ENCODE results near the gene UBA1. TPM values are rescaled to one million over a fixed set of nuclear protein-coding genes. Genes with fewer than 3 reads are reported as not detected.

UBA1 gene
- total RNA-seq: 100 to 1,000 TPM; 236 to 281 (median 254) TPM

- Mint-ChIP-seq H3K36me3 (ENCODE audit: insufficient read depth) (peaks cover 10% of the 10 kb centered on the region), H3K4me1 (ENCODE audit: low read depth) (peaks cover 58% of the 10 kb centered on the region), H3K9me3 (no peaks in the 10 kb centered on the region), H3K4me3 (peak within 1 kb of the TSS; percentile 89), H3K27me3 (ENCODE audit: low read depth) (no peaks in the 10 kb centered on the region)
- peak; percentile 97 for DNase-seq
- ATAC-seq: peak; percentile 70 to 81
Measured at GRCh38 chrX:47193475-47194193, at the start of gene UBA1. UBA1 (plus strand) TSS chrX:47193829; CDS start chrX:47198803, 4,974 bp downstream.

GRCh38 chrX:47143894-47144625, 49.6 kb upstream of the UBA1 start:
- H3K36me3 Mint-ChIP-seq (ENCODE audit: insufficient read depth): peaks cover 15% of the 10 kb centered on the region
- peak in 1 of 2 donors; percentile 3 for ATAC-seq
- H3K4me3 Mint-ChIP-seq: peak overlapping the region; percentile 99
- no peaks in the 10 kb centered on the region for H3K9me3 Mint-ChIP-seq
- H3K27me3 Mint-ChIP-seq (ENCODE audit: low read depth): no peaks in the 10 kb centered on the region
- H3K4me1 Mint-ChIP-seq (ENCODE audit: low read depth): peaks cover 23% of the 10 kb centered on the region
- DNase-seq: peak; percentile 5

- peaks cover 11% of the 10 kb centered on the region for H3K36me3 Mint-ChIP-seq (ENCODE audit: insufficient read depth)
- peak; percentile 82 for DNase-seq
- H3K27me3 Mint-ChIP-seq (ENCODE audit: low read depth): no peaks in the 10 kb centered on the region
- no peaks in the 10 kb centered on the region for H3K9me3 Mint-ChIP-seq
- peak within 1 kb of the TSS; percentile 99 for H3K4me3 Mint-ChIP-seq
- ATAC-seq: peak; percentile 92
- peaks cover 24% of the 10 kb centered on the region for H3K4me1 Mint-ChIP-seq (ENCODE audit: low read depth)
Measured at GRCh38 chrX:47144626-47145394, 48.8 kb upstream of the UBA1 start, which contains the start of the genes NDUFB11 and RBM10. NDUFB11 (minus strand) TSS chrX:47144702; CDS start chrX:47144679, 23 bp downstream. RBM10 (plus strand) TSS chrX:47145221; CDS start chrX:47147482, 2,261 bp downstream.

DNA sequence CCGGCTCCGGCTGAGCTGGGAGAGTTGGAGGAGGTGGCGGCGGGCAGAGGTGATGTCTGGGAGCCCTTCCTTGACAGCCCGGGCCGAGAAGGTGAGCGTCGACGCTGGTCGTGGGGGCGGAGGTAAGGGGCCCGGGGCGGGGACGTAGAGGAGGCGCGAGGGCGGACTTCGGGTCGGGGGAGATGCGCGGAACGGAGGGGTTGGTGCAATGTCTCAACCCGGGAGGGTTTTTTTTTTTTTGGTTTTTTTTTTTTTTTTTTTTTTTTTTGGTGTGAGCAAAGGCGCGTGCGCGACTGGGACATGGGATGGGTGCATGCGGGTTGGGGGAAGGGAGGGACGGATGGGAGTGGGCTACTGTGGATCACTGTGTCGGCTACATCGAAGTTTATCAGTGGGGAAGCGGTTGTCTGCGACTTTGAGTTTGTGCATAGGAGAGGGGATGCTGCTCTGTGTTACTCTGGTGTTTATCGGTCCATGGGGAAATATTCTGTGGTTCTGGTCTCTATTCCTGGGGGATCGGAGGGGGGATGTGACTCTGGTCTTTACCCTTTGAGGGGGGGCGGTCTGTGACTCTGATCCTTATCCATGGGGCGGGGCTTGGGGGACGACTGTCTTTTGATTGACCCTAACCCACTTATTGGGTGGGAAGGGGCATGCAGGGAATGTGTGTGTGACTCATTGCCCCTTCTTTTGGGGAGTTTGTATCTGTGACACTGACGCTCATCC, 48.1 kb upstream of the UBA1 start:
- ATAC-seq (peak; percentile 13 to 17), DNase-seq (no peak)
- Mint-ChIP-seq H3K9me3 (no peaks in the 10 kb centered on the region), H3K4me1 (ENCODE audit: low read depth) (peaks cover 24% of the 10 kb centered on the region), H3K4me3 (peak overlapping the region; percentile 99), H3K36me3 (ENCODE audit: insufficient read depth) (peaks cover 13% of the 10 kb centered on the region), H3K27me3 (ENCODE audit: low read depth) (no peaks in the 10 kb centered on the region)

GRCh38 chrX:47146121-47146935, 47.3 kb upstream of the UBA1 start:
- no peak for ATAC-seq
- Mint-ChIP-seq H3K9me3 (no peaks in the 10 kb centered on the region), H3K4me3 (peak overlapping the region; percentile 99), H3K4me1 (ENCODE audit: low read depth) (peaks cover 24% of the 10 kb centered on the region), H3K27me3 (ENCODE audit: low read depth) (no peaks in the 10 kb centered on the region), H3K36me3 (ENCODE audit: insufficient read depth) (peaks cover 13% of the 10 kb centered on the region)
- no peak for DNase-seq

- ATAC-seq: no peak
- peaks cover 12% of the 10 kb centered on the region for H3K36me3 Mint-ChIP-seq (ENCODE audit: insufficient read depth)
- H3K27me3 Mint-ChIP-seq (ENCODE audit: low read depth): no peaks in the 10 kb centered on the region
- peak overlapping the region; percentile 99 for H3K4me3 Mint-ChIP-seq
- H3K9me3 Mint-ChIP-seq: no peaks in the 10 kb centered on the region
- H3K4me1 Mint-ChIP-seq (ENCODE audit: low read depth): peaks cover 24% of the 10 kb centered on the region
- DNase-seq: no peak
Measured at GRCh38 chrX:47146936-47147859, 46.4 kb upstream of the UBA1 start.

- peaks cover 5% of the 10 kb centered on the region for H3K36me3 Mint-ChIP-seq (ENCODE audit: insufficient read depth)
- no peak overlapping the region for H3K4me3 Mint-ChIP-seq
- DNase-seq (no peak), ATAC-seq (no peak)
- peaks cover 19% of the 10 kb centered on the region for H3K4me1 Mint-ChIP-seq (ENCODE audit: low read depth)
- no peaks in the 10 kb centered on the region for H3K27me3 Mint-ChIP-seq (ENCODE audit: low read depth)
- no peaks in the 10 kb centered on the region for H3K9me3 Mint-ChIP-seq
Measured at GRCh38 chrX:47148946-47149345, 44.7 kb upstream of the UBA1 start.

DNA sequence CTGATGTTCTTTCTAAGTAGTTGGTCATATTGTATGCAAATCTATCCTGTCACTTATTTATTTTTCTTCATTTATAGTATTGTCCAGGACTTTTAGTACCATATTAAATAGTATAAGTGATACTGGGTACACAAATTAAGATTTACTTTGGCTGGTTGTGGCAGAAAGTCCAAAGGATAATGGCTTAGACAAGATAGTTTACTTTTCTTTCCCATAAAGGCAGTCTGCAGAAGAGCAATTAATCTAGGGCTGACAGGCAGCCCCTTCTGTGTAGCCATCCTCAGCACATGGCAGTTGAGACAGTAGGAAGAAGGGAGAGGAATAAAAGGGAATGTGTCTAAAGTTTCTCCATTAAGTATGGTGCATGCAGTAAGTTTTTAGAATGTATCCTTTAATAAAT, 42.2 kb upstream of the UBA1 start:
- peaks cover 5% of the 10 kb centered on the region for H3K36me3 Mint-ChIP-seq (ENCODE audit: insufficient read depth)
- H3K27me3 Mint-ChIP-seq (ENCODE audit: low read depth): no peaks in the 10 kb centered on the region
- peaks cover 16% of the 10 kb centered on the region for H3K4me1 Mint-ChIP-seq (ENCODE audit: low read depth)
- no peaks in the 10 kb centered on the region for H3K9me3 Mint-ChIP-seq
- ATAC-seq: no peak
- no peak overlapping the region for H3K4me3 Mint-ChIP-seq
- no peak for DNase-seq

GRCh38 chrX:47156611-47157520, 36.8 kb upstream of the UBA1 start:
- H3K4me1 Mint-ChIP-seq (ENCODE audit: low read depth): peaks cover 7% of the 10 kb centered on the region
- H3K9me3 Mint-ChIP-seq: no peaks in the 10 kb centered on the region
- DNase-seq (no peak), ATAC-seq (no peak)
- H3K36me3 Mint-ChIP-seq (ENCODE audit: insufficient read depth): peaks cover 3% of the 10 kb centered on the region
- H3K4me3 Mint-ChIP-seq: no peak overlapping the region
- H3K27me3 Mint-ChIP-seq (ENCODE audit: low read depth): no peaks in the 10 kb centered on the region

GRCh38 chrX:47158131-47158530, 35.5 kb upstream of the UBA1 start:
- Mint-ChIP-seq H3K27me3 (ENCODE audit: low read depth) (no peaks in the 10 kb centered on the region), H3K4me3 (no peak overlapping the region), H3K9me3 (no peaks in the 10 kb centered on the region), H3K4me1 (ENCODE audit: low read depth) (peaks cover 7% of the 10 kb centered on the region), H3K36me3 (ENCODE audit: insufficient read depth) (peaks cover 6% of the 10 kb centered on the region)
- ATAC-seq (no peak), DNase-seq (no peak)

- no peaks in the 10 kb centered on the region for H3K27me3 Mint-ChIP-seq (ENCODE audit: low read depth)
- H3K36me3 Mint-ChIP-seq (ENCODE audit: insufficient read depth): peaks cover 6% of the 10 kb centered on the region
- H3K9me3 Mint-ChIP-seq: no peaks in the 10 kb centered on the region
- H3K4me3 Mint-ChIP-seq: no peak overlapping the region
- DNase-seq (no peak), ATAC-seq (no peak)
- peaks cover 7% of the 10 kb centered on the region for H3K4me1 Mint-ChIP-seq (ENCODE audit: low read depth)
Measured at GRCh38 chrX:47158781-47159180, 34.8 kb upstream of the UBA1 start.

DNA sequence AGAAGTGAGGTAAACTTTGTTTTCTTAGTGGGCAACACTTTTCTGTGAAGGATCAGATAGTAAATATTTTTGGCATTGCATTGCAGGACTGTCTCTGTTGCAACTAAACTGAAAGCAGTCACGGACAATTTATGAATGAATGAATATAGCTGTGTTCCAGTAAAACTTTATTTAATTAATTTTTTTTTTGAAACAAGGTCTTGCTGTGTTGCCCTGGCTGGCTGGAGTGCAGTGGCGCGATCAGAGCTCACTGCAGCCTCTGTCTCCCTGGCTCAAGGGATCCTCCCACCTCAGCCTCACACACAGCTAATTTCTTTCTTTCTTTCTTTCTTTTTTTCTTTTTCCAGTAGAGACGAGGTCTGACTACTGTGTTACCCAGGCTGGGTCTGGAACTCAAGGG, 32.8 kb upstream of the UBA1 start:
- Mint-ChIP-seq H3K4me1 (ENCODE audit: low read depth) (peaks cover 7% of the 10 kb centered on the region), H3K9me3 (no peaks in the 10 kb centered on the region), H3K4me3 (no peak overlapping the region), H3K27me3 (ENCODE audit: low read depth) (no peaks in the 10 kb centered on the region), H3K36me3 (ENCODE audit: insufficient read depth) (peaks cover 10% of the 10 kb centered on the region)
- DNase-seq: no peak
- ATAC-seq: no peak
